OCI-LY1 (cell line): Measurements from ENCODE around the gene IQCN.

Experiments used
- H2AFZ ChIP-seq: fragments of 200-600 bp; sonication (generic), shearing (Covaris generic); 2 replicates; pipeline ENCODE4 v1.6.0; 2014; ENCODE audit warnings: antibody characterized with exemption, mild to moderate bottlenecking, low read length
- H3F3A ChIP-seq: fragments of 200-600 bp; sonication (generic), shearing (Covaris generic); 2 replicates; pipeline ENCODE4 v1.6.0; 2014; ENCODE audit warnings: mild to moderate bottlenecking, antibody characterized with exemption, low read length, moderate library complexity; ENCODE audit not compliant: insufficient read depth
- H3K27ac ChIP-seq: fragments of 200-600 bp; sonication (generic); 2 replicates; pipeline ENCODE4 v1.5.1; 2014; ENCODE audit warnings: low read length, mixed run types, mild to moderate bottlenecking, low read depth; ENCODE audit not compliant: poor library complexity, severe bottlenecking
- H3K27me3 ChIP-seq: fragments of 200-600 bp; sonication (generic); 2 replicates; pipeline ENCODE4 v1.6.0; 2014; ENCODE audit warnings: antibody characterized with exemption, mild to moderate bottlenecking, low read length, moderate library complexity; ENCODE audit not compliant: insufficient read depth
- H3K36me3 ChIP-seq: fragments of 200-600 bp; sonication (generic); 2 replicates; pipeline ENCODE4 v1.6.1; 2014; ENCODE audit warnings: mild to moderate bottlenecking, antibody characterized with exemption, low read length, moderate library complexity, mixed read lengths; ENCODE audit not compliant: insufficient read depth
- H3K4me1 ChIP-seq: fragments of 200-600 bp; sonication (generic); 2 replicates; pipeline ENCODE4 v1.5.1; 2014; ENCODE audit warnings: mild to moderate bottlenecking, low read length, moderate library complexity; ENCODE audit not compliant: insufficient read depth, severe bottlenecking
- H3K4me2 ChIP-seq: fragments of 200-600 bp; sonication (generic), shearing (Covaris generic); 2 replicates; pipeline ENCODE4 v1.6.1; 2014; ENCODE audit warnings: low read length
- H3K4me3 ChIP-seq: fragments of 200-600 bp; sonication (generic); 2 replicates; pipeline ENCODE4 v1.5.1; 2014; ENCODE audit warnings: low read length, low read depth, mild to moderate bottlenecking, mixed read lengths; ENCODE audit not compliant: poor library complexity, severe bottlenecking
- H3K79me2 ChIP-seq: fragments of 200-600 bp; shearing (Covaris generic); 2 replicates; pipeline ENCODE4 v1.6.1; 2016; ENCODE audit warnings: mixed run types, low read length, mixed read lengths; ENCODE audit not compliant: insufficient read depth
- H3K9ac ChIP-seq: fragments of 200-600 bp; sonication (generic), shearing (Covaris generic); 2 replicates; pipeline ENCODE4 v1.6.1; 2014; ENCODE audit warnings: mild to moderate bottlenecking, low read length, mixed read lengths
- H3K9me2 ChIP-seq: fragments of 200-600 bp; sonication (generic), shearing (Covaris generic); 2 replicates; pipeline ENCODE4 v1.6.1; 2014; ENCODE audit warnings: low read depth, mild to moderate bottlenecking, low read length, mixed read lengths
- H3K9me3 ChIP-seq: fragments of 200-600 bp; shearing (Covaris generic); 2 replicates; pipeline ENCODE4 v1.6.1; 2014; ENCODE audit warnings: low read length, mixed read lengths
- H4K20me1 ChIP-seq: fragments of 200-600 bp; sonication (generic), shearing (Covaris generic); 2 replicates; pipeline ENCODE4 v1.6.0; 2016; ENCODE audit warnings: mild to moderate bottlenecking, low read length; ENCODE audit not compliant: insufficient read depth
- EZH2 ChIP-seq: fragments of 200-600 bp; sonication (generic), shearing (Covaris generic); IDR thresholded peaks from 2 replicates; pipeline ENCODE4 v1.8.0; 2017; ENCODE audit warnings: borderline replicate concordance, mixed run types, mild to moderate bottlenecking, antibody characterized with exemption, low read length, moderate library complexity, mixed read lengths
- TF ChIP-seq, protein P1 (sequence below): fragments of 200-600 bp; sonication (generic), shearing (Covaris generic); IDR thresholded peaks from 2 replicates; pipeline ENCODE4 v1.5.1; 2017; ENCODE audit warnings: mild to moderate bottlenecking, antibody characterized with exemption, low read length, moderate library complexity, mixed read lengths

Gene IQCN

GRCh38 chr19:18278521-18279265, 4.4 kb upstream of the IQCN start:
- peak overlapping the region; percentile 8; the same call in 1 of the 2 replicates for H3K9ac ChIP-seq
- peak overlapping the region; percentile 60 for H3K4me2 ChIP-seq
- H3K9me2 ChIP-seq, result no peaks in the 10 kb centered on the region
- H3K4me3 ChIP-seq, result peak overlapping the region; percentile 63
- no peaks in the 10 kb centered on the region for H4K20me1 ChIP-seq
- peaks cover 5% of the 10 kb centered on the region; the same call in 1 of the 2 replicates for H3K36me3 ChIP-seq
- H3K27ac ChIP-seq, result peak overlapping the region; percentile 88
- no peaks in the 10 kb centered on the region for H3K79me2 ChIP-seq
- no peaks in the 10 kb centered on the region for H3F3A ChIP-seq
- no peak overlapping the region for H2AFZ ChIP-seq
- peaks cover 20% of the 10 kb centered on the region for H3K4me1 ChIP-seq
- no peaks in the 10 kb centered on the region for H3K27me3 ChIP-seq
- no peak for TF ChIP-seq EZH2
- TF ChIP-seq, protein P1, sequence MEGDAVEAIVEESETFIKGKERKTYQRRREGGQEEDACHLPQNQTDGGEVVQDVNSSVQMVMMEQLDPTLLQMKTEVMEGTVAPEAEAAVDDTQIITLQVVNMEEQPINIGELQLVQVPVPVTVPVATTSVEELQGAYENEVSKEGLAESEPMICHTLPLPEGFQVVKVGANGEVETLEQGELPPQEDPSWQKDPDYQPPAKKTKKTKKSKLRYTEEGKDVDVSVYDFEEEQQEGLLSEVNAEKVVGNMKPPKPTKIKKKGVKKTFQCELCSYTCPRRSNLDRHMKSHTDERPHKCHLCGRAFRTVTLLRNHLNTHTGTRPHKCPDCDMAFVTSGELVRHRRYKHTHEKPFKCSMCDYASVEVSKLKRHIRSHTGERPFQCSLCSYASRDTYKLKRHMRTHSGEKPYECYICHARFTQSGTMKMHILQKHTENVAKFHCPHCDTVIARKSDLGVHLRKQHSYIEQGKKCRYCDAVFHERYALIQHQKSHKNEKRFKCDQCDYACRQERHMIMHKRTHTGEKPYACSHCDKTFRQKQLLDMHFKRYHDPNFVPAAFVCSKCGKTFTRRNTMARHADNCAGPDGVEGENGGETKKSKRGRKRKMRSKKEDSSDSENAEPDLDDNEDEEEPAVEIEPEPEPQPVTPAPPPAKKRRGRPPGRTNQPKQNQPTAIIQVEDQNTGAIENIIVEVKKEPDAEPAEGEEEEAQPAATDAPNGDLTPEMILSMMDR, result peak; percentile 56
- no peaks in the 10 kb centered on the region for H3K9me3 ChIP-seq

DNA sequence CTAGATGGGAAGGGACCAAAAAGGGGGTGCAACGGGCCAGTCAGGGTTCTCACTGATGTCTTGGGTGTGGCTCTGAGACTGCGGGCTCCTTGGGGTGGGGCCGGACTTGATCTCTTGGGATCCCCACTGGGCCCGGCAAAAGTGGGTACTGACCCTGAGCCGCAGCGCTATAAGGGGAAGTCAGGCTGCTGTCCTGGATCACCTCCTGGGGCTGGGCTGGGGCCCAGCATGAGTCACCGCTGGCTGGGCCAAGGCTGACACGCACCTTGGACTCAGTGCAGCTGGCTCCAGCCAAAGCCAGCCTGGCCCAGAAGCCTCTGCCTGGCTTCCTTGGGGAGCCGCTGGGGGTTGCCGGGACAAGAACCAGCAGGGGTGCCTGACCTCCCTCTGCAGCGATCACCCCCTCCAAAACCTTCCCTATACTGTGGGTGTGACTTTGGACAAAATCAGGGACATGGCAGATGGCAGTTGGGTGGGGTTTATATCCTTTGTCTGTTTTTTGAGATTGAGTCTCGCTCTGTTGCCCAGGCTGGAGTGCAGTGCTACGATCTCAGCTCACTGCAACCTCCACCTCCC, 617 bp upstream of the IQCN start:
- TF ChIP-seq, protein P1, result no peak
- TF ChIP-seq EZH2, result no peak
- Histone ChIP-seq H3K4me1 (peaks cover 12% of the 10 kb centered on the region), H3K9me2 (no peaks in the 10 kb centered on the region), H3K9ac (no peak overlapping the region), H3K79me2 (no peaks in the 10 kb centered on the region), H3K4me2 (no peak overlapping the region), H4K20me1 (no peaks in the 10 kb centered on the region), H3K36me3 (peaks cover 5% of the 10 kb centered on the region; the same call in 1 of the 2 replicates), H3K27ac (no peak overlapping the region), H2AFZ (no peak overlapping the region), H3K27me3 (no peaks in the 10 kb centered on the region), H3F3A (no peaks in the 10 kb centered on the region), H3K4me3 (no peak overlapping the region), H3K9me3 (no peaks in the 10 kb centered on the region)

- H3K36me3 ChIP-seq, result peaks cover 2% of the 10 kb centered on the region; the same call in 1 of the 2 replicates
- H3F3A ChIP-seq, result no peaks in the 10 kb centered on the region
- H3K9me2 ChIP-seq, result no peaks in the 10 kb centered on the region
- no peak overlapping the region for H3K4me3 ChIP-seq
- no peaks in the 10 kb centered on the region for H3K9me3 ChIP-seq
- no peak overlapping the region for H3K27ac ChIP-seq
- H4K20me1 ChIP-seq, result no peaks in the 10 kb centered on the region
- H3K27me3 ChIP-seq, result no peaks in the 10 kb centered on the region
- no peaks in the 10 kb centered on the region for H3K79me2 ChIP-seq
- no peak overlapping the region for H3K9ac ChIP-seq
- no peak overlapping the region for H3K4me2 ChIP-seq
- no peak overlapping the region for H2AFZ ChIP-seq
- H3K4me1 ChIP-seq, result peaks cover 5% of the 10 kb centered on the region
- TF ChIP-seq, protein P1, result no peak
- TF ChIP-seq EZH2, result no peak
These were observed 562 bp downstream of the IQCN start for GRCh38 chr19:18273561-18274218.
